Liver (tissue), 9 donors: ENCODE data around the gene RAB3IP. TPM values are rescaled to one million over a fixed set of nuclear protein-coding genes. Genes with fewer than 3 reads are reported as not detected.

Experiments used
- DNase-seq: peaks from one replicate; pipeline ENCODE4 v3.0.0-alpha.2; 2017; ENCODE audit warnings: low spot score
- H3K27ac ChIP-seq, 2 donors: one replicate each; pipeline ENCODE4 v1.7.0; 2013; ENCODE audit warnings: inconsistent platforms in 2 of 2, low read length in 2 of 2, control low read depth in 1 of 2, low read depth in 1 of 2, mild to moderate bottlenecking in 1 of 2
- H3K27me3 ChIP-seq, 4 donors: one replicate each; pipeline versions ENCODE4 v1.6.1 to v1.7.0; 2013; ENCODE audit warnings: low read length in 3 of 4, inconsistent platforms in 1 of 4, mild to moderate bottlenecking in 1 of 4, moderate library complexity in 1 of 4; ENCODE audit not compliant: control insufficient read depth in 4 of 4, insufficient read depth in 4 of 4
- H3K36me3 ChIP-seq, 4 donors: one replicate each; pipeline versions ENCODE4 v1.6.1 to v1.7.0; 2013; ENCODE audit warnings: low read length in 3 of 4, mild to moderate bottlenecking in 3 of 4, low read depth in 1 of 4, moderate library complexity in 1 of 4; ENCODE audit not compliant: control insufficient read depth in 4 of 4, insufficient read depth in 3 of 4
- H3K4me1 ChIP-seq, 4 donors: one replicate each; pipeline versions ENCODE4 v1.6.1 to v1.7.0; 2013; ENCODE audit warnings: low read length in 3 of 4, mild to moderate bottlenecking in 3 of 4, moderate library complexity in 1 of 4; ENCODE audit not compliant: control insufficient read depth in 4 of 4, insufficient read depth in 4 of 4
- H3K4me3 ChIP-seq, 3 donors: one replicate each; pipeline versions ENCODE4 v1.6.1 to v1.7.0; 2013; ENCODE audit warnings: low read length in 3 of 3, control low read depth in 1 of 3, low read depth in 1 of 3, mild to moderate bottlenecking in 1 of 3
- H3K9ac ChIP-seq, 2 donors: one replicate each; pipeline ENCODE4 v1.7.0; 2013; ENCODE audit warnings: low read length in 2 of 2, mild to moderate bottlenecking in 2 of 2, moderate library complexity in 2 of 2, control low read depth in 1 of 2, low read depth in 1 of 2
- H3K9me3 ChIP-seq, 4 donors: one replicate each; pipeline versions ENCODE4 v1.6.1 to v1.7.0; 2013; ENCODE audit warnings: low read length in 3 of 4; ENCODE audit not compliant: control insufficient read depth in 4 of 4
- EGR1 ChIP-seq, 2 donors: IDR thresholded peaks; 2 replicates each; pipeline ENCODE4 v1.6.1; 2016 to 2018; ENCODE audit warnings: antibody characterized with exemption in 2 of 2, low read depth in 2 of 2
- FOXA1 ChIP-seq: IDR thresholded peaks from 2 replicates; pipeline ENCODE4 v1.6.1; 2016; ENCODE audit warnings: antibody characterized with exemption
- FOXA2 ChIP-seq: IDR thresholded peaks from 2 replicates; pipeline ENCODE4 v1.6.1; 2016; ENCODE audit warnings: antibody characterized with exemption
- GABPA ChIP-seq, 2 donors: IDR thresholded peaks in 1 of 2; conservative IDR thresholded peaks in 1 of 2; 2 replicates each; pipeline ENCODE4 v1.6.1; 2016; ENCODE audit warnings: antibody characterized with exemption in 2 of 2, mild to moderate bottlenecking in 1 of 2, moderate library complexity in 1 of 2
- HNF4A ChIP-seq, 2 donors: conservative IDR thresholded peaks; 2 replicates each; pipeline ENCODE4 v1.6.1; 2016; ENCODE audit warnings: antibody characterized with exemption in 2 of 2, mild to moderate bottlenecking in 2 of 2
- HNF4G ChIP-seq: IDR thresholded peaks from 2 replicates; pipeline ENCODE4 v1.6.1; 2016; ENCODE audit warnings: antibody characterized with exemption
- MAX ChIP-seq: IDR thresholded peaks from 2 replicates; pipeline ENCODE4 v1.6.1; 2016; ENCODE audit warnings: antibody characterized with exemption
- NR2F2 ChIP-seq: IDR thresholded peaks from 2 replicates; pipeline ENCODE4 v1.6.1; 2016; ENCODE audit warnings: antibody characterized with exemption
- RAD21 ChIP-seq, 2 donors: IDR thresholded peaks; 2 replicates each; pipeline ENCODE4 v1.6.1; 2016; ENCODE audit warnings: antibody characterized with exemption in 2 of 2, mild to moderate bottlenecking in 2 of 2
- RXRA ChIP-seq, 2 donors: IDR thresholded peaks; 2 replicates each; pipeline ENCODE4 v1.6.1; 2017 to 2018; ENCODE audit warnings: antibody characterized with exemption in 2 of 2, mild to moderate bottlenecking in 1 of 2
- TAF1 ChIP-seq: conservative IDR thresholded peaks from 2 replicates; pipeline ENCODE4 v1.6.1; 2016; ENCODE audit warnings: antibody characterized with exemption, mild to moderate bottlenecking
- YY1 ChIP-seq: IDR thresholded peaks from 2 replicates; pipeline ENCODE4 v1.6.1; 2016; ENCODE audit warnings: antibody characterized with exemption, mild to moderate bottlenecking
- WGBS: extraction: QIAGEN DNeasy Blood & Tissue Kit; methylation state at CpG from one replicate; pipeline ENCODE4 v1.1.7; 2013; 5-methylcytosine and 5-hydroxymethylcytosine counted together
- polyA plus RNA-seq, 2 donors: library from polyadenylated mRNA; stranded (reverse) in 1 of 2; unstranded in 1 of 2; fragments of 200-250 nt in 1 of 2; fragments of >200 nt in 1 of 2; fragmentation: Nextera tagmentation in 1 of 2; extraction: Ambion mirVana in 1 of 2; gene quantifications; one replicate each; pipeline versions ENCODE4 v1.2.1 to v1.2.3, GENCODE V29; 2013 to 2015
- total RNA-seq, 2 donors: library from RNA; depleted of rRNA; stranded (reverse); fragments of >200 nt; gene quantifications; one replicate each; pipeline ENCODE4 v1.2.3, GENCODE V29; 2014
- TF ChIP-seq, protein P1 (sequence below): IDR thresholded peaks from 2 replicates; pipeline ENCODE4 v1.6.1; 2016; ENCODE audit warnings: antibody characterized with exemption, mild to moderate bottlenecking
- donor health status: healthy.
- donor health status: healthy.
- donor health status: healthy.
- donor health status: healthy.
- donor health status: healthy.

RAB3IP gene
- total and polyA plus RNA-seq, 4 donors = 5.7 to 35.3 (median 14.3) TPM

GRCh38 chr12:69836015-69836414, 97.4 kb downstream of the RAB3IP start:
- no peaks in the 10 kb centered on the region for H3K27me3 ChIP-seq
- 94% methylated on average over 13 of the region's 13 CpGs for WGBS
- no peak for DNase-seq
- no peaks in the 10 kb centered on the region for H3K9me3 ChIP-seq
- no peak overlapping the region for H3K4me3 ChIP-seq
- no peak overlapping the region for H3K9ac ChIP-seq
- peaks cover 2 to 7% (median 6%) of the 10 kb centered on the region in 4 donors for H3K4me1 ChIP-seq
- TF ChIP-seq TAF1 (no peak), HNF4A (conservative IDR thresholded peaks at IDR 0.05) (no peak), RAD21 (IDR thresholded peaks at IDR 0.05) (no peak), MAX (no peak), FOXA1 (no peak), YY1 (no peak), FOXA2 (no peak), GABPA (IDR thresholded peaks at IDR 0.05 in 1 of 2, conservative IDR thresholded peaks at IDR 0.05 in 1 of 2) (no peak)
- TF ChIP-seq, protein P1, sequence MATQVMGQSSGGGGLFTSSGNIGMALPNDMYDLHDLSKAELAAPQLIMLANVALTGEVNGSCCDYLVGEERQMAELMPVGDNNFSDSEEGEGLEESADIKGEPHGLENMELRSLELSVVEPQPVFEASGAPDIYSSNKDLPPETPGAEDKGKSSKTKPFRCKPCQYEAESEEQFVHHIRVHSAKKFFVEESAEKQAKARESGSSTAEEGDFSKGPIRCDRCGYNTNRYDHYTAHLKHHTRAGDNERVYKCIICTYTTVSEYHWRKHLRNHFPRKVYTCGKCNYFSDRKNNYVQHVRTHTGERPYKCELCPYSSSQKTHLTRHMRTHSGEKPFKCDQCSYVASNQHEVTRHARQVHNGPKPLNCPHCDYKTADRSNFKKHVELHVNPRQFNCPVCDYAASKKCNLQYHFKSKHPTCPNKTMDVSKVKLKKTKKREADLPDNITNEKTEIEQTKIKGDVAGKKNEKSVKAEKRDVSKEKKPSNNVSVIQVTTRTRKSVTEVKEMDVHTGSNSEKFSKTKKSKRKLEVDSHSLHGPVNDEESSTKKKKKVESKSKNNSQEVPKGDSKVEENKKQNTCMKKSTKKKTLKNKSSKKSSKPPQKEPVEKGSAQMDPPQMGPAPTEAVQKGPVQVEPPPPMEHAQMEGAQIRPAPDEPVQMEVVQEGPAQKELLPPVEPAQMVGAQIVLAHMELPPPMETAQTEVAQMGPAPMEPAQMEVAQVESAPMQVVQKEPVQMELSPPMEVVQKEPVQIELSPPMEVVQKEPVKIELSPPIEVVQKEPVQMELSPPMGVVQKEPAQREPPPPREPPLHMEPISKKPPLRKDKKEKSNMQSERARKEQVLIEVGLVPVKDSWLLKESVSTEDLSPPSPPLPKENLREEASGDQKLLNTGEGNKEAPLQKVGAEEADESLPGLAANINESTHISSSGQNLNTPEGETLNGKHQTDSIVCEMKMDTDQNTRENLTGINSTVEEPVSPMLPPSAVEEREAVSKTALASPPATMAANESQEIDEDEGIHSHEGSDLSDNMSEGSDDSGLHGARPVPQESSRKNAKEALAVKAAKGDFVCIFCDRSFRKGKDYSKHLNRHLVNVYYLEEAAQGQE = no peak
- H3K27ac ChIP-seq = no peak overlapping the region
- no peaks in the 10 kb centered on the region for H3K36me3 ChIP-seq

DNA sequence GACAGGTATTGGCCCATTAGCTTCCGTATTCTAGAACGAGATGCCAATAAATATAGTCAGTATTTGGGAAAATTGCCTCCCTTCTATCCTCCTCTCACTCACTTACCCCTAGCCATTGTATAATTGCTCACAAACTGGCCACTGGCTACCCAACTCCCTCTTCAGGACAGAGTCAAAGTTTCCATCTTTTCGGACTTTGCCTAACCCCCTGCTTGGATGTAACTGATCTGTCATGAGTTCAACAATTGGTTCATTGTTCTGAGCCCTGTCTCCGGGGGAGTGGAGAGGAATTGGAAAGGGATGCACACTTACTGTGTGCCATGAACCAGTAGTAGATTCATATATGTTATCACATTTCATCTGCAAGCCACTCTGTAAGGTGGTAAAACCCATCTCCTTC, 98.5 kb downstream of the RAB3IP start:
- no peaks in the 10 kb centered on the region for H3K36me3 ChIP-seq
- no peaks in the 10 kb centered on the region for H3K27me3 ChIP-seq
- 90% methylated on average over 4 of the region's 4 CpGs for WGBS
- H3K27ac ChIP-seq = no peak overlapping the region
- DNase-seq = no peak
- no peak overlapping the region for H3K4me3 ChIP-seq
- TF ChIP-seq HNF4A (conservative IDR thresholded peaks at IDR 0.05) (no peak), YY1 (no peak), RXRA (IDR thresholded peaks at IDR 0.05) (no peak), EGR1 (IDR thresholded peaks at IDR 0.05; ENCODE audit: low read depth in 2 of 2) (no peak), NR2F2 (no peak), TAF1 (no peak), HNF4G (no peak)
- TF ChIP-seq, protein P1 = no peak
- H3K4me1 ChIP-seq = peaks cover 2 to 11% (median 9%) of the 10 kb centered on the region in 4 donors
- no peak overlapping the region for H3K9ac ChIP-seq
- no peaks in the 10 kb centered on the region for H3K9me3 ChIP-seq
